ENCODE data around the gene GBP2. TPM values are rescaled to one million over a fixed set of nuclear protein-coding genes. Genes with fewer than 3 reads are reported as not detected.
A peak's percentile ranks its signal among the peaks of the same experiment; 100 is the strongest.

The GBP2 gene
- total RNA-seq, 4 donors from 2014 or later: 103 to 169 (median 147) TPM

DNA sequence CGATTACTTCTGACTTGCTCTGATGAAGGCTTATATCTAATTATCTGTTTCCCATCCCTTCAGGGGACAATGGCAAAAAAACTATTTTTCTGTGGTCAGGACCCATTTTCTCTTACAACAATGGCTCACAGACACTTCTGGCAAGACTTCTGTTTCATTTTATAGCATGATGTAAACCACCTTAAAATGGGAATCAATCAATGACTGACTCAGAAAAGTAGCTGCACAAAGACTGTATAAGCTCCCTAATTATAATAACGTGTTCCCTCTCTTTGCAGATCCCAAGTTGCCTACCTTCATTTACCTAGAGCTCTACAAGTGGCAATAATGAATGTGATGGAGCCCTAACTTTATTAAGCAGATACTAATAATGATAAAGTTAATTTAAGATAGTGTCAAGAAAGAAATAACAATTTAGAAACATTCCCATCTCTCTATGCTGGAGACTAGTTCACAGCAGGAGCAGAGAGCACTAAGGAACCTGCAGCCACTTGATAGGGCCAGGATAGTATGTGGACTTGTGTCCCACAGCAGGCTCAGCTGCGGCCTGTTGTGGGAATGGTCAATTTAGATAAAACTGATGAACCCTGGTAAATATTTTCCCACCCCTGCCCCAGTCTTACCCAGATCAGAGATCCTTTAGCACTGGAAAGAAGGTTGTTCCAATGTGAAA is 538 bp downstream of the GBP2 start:
- Histone ChIP-seq H3K27ac (replicated peaks in 1 of 4) (peak overlapping the region; percentile 82 to 90 (median 86)), H3K9me3 (no peaks in the 10 kb centered on the region), H3K4me1 (peaks cover 17 to 69% (median 63%) of the 10 kb centered on the region in 4 donors), H3K27me3 (no peaks in the 10 kb centered on the region), H3K36me3 (peaks cover 2 to 16% (median 13%) of the 10 kb centered on the region in 4 donors), H3K4me3 (peak overlapping the region; percentile 63 to 75 (median 64))
- no peak for DNase-seq (ENCODE audit: extremely low spot score)
- no peak for TF ChIP-seq POLR2AphosphoS5 (IDR thresholded peaks at IDR 0.05)
- TF ChIP-seq POLR2A (IDR thresholded peaks at IDR 0.05; ENCODE audit: low read depth): no peak
- TF ChIP-seq, protein P1, sequence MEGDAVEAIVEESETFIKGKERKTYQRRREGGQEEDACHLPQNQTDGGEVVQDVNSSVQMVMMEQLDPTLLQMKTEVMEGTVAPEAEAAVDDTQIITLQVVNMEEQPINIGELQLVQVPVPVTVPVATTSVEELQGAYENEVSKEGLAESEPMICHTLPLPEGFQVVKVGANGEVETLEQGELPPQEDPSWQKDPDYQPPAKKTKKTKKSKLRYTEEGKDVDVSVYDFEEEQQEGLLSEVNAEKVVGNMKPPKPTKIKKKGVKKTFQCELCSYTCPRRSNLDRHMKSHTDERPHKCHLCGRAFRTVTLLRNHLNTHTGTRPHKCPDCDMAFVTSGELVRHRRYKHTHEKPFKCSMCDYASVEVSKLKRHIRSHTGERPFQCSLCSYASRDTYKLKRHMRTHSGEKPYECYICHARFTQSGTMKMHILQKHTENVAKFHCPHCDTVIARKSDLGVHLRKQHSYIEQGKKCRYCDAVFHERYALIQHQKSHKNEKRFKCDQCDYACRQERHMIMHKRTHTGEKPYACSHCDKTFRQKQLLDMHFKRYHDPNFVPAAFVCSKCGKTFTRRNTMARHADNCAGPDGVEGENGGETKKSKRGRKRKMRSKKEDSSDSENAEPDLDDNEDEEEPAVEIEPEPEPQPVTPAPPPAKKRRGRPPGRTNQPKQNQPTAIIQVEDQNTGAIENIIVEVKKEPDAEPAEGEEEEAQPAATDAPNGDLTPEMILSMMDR (IDR thresholded peaks at IDR 0.05): no peak
- no peak for TF ChIP-seq EP300 (IDR thresholded peaks at IDR 0.05)
- intact Hi-C loops (cut with DNase I): no loop called here
- WGBS: 10% methylated on average over 3 of the region's 3 CpGs

- peaks cover 9 to 40% (median 34%) of the 10 kb centered on the region in 4 donors for H3K4me1 ChIP-seq
- no peak overlapping the region for H3K4me3 ChIP-seq
- intact Hi-C loops (cut with DNase I): loop anchor here (5.0 kb wide), 1 partner anchor 59 kb away; no protein-coding TSS in a partner anchor
- no peaks in the 10 kb centered on the region for H3K27me3 ChIP-seq
- peak overlapping the region in 2 of 4 donors; percentile 14 to 86 for H3K27ac ChIP-seq (replicated peaks in 1 of 4)
- 99% methylated on average over 8 of the region's 8 CpGs for WGBS
- no peak for DNase-seq (ENCODE audit: extremely low spot score)
- H3K9me3 ChIP-seq: no peaks in the 10 kb centered on the region
- TF ChIP-seq POLR2A (IDR thresholded peaks at IDR 0.05; ENCODE audit: low read depth) (no peak), POLR2AphosphoS5 (IDR thresholded peaks at IDR 0.05) (no peak), EP300 (IDR thresholded peaks at IDR 0.05) (no peak)
- TF ChIP-seq, protein P1 (IDR thresholded peaks at IDR 0.05): no peak
- H3K36me3 ChIP-seq: peaks cover 38 to 53% (median 50%) of the 10 kb centered on the region in 4 donors
These were observed 4.3 kb downstream of the GBP2 start for GRCh38 chr1:89121641-89122040.

DNA sequence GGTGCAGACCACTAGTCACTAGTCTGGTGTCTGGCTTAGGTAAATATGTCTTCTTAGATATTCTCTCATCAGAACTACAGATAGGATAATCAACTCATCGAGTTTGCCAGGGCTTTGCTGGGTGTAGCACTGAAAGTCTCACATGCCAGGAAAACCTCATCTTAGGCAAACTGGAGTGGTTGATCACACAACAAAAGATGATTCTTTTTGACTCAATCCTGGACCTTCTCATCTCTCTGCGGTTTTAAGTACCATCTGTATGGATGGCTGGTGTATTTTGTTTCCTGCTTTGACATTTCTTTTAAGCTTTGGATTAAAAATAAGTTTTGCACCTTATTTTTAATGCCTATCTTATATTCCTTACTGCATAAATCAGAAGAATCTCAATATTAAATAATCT is 11.3 kb downstream of the GBP2 start:
- intact Hi-C loops (cut with DNase I): no loop called here
- DNase-seq (ENCODE audit: extremely low spot score): no peak
- H3K4me3 ChIP-seq: no peak overlapping the region
- TF ChIP-seq, protein P1 (IDR thresholded peaks at IDR 0.05): no peak
- no peak for TF ChIP-seq EP300 (IDR thresholded peaks at IDR 0.05)
- no peak for TF ChIP-seq POLR2AphosphoS5 (IDR thresholded peaks at IDR 0.05)
- TF ChIP-seq POLR2A (IDR thresholded peaks at IDR 0.05; ENCODE audit: low read depth): no peak
- peaks cover 61 to 99% (median 84%) of the 10 kb centered on the region in 4 donors for H3K36me3 ChIP-seq
- H3K27me3 ChIP-seq: no peaks in the 10 kb centered on the region
- H3K9me3 ChIP-seq: no peaks in the 10 kb centered on the region
- 81% methylated on average over 2 of the region's 2 CpGs for WGBS
- H3K4me1 ChIP-seq: no peaks in the 10 kb centered on the region
- no peak overlapping the region for H3K27ac ChIP-seq (replicated peaks in 1 of 4)

GRCh38 chr1:89112871-89113613 is 12.9 kb downstream of the GBP2 start:
- Histone ChIP-seq H3K36me3 (peaks cover 61 to 99% (median 85%) of the 10 kb centered on the region in 4 donors), H3K4me1 (no peaks in the 10 kb centered on the region)
- intact Hi-C loops (cut with DNase I): no loop called here

More at GRCh38 chr1:89112871-89113613, 12.9 kb downstream of the GBP2 start:
- H3K27ac ChIP-seq (replicated peaks in 1 of 4): peak overlapping the region in 1 of 4 donors; percentile 35
- TF ChIP-seq POLR2A (IDR thresholded peaks at IDR 0.05; ENCODE audit: low read depth): no peak
- TF ChIP-seq POLR2AphosphoS5 (IDR thresholded peaks at IDR 0.05): no peak
- no peak for TF ChIP-seq EP300 (IDR thresholded peaks at IDR 0.05)
- TF ChIP-seq, protein P1 (IDR thresholded peaks at IDR 0.05): no peak
- no peaks in the 10 kb centered on the region for H3K9me3 ChIP-seq
- DNase-seq (ENCODE audit: extremely low spot score): no peak
- no peak overlapping the region for H3K4me3 ChIP-seq
- 53% methylated on average over 5 of the region's 5 CpGs for WGBS
- H3K27me3 ChIP-seq: no peaks in the 10 kb centered on the region

All from esophagus muscularis mucosa (tissue), 4 donors.